Parathyroid adenoma (tissue), 2 donors: ENCODE results near the gene L3MBTL1.

Source experiments
- H2AFZ ChIP-seq: fragments of 300-600 bp; sonication (generic); one replicate; pipeline ENCODE4 v1.7.0; 2017; ENCODE audit warnings: antibody characterized with exemption, mild to moderate bottlenecking
- H3K27ac ChIP-seq: fragments of 300-600 bp; sonication (generic); one replicate; pipeline ENCODE4 v1.7.0; 2017
- H3K27me3 ChIP-seq: fragments of 300-600 bp; sonication (generic); one replicate; pipeline ENCODE4 v1.7.0; 2017; ENCODE audit warnings: low read length; ENCODE audit not compliant: control insufficient read depth, insufficient read depth
- H3K36me3 ChIP-seq: fragments of 300-600 bp; sonication (generic); one replicate; pipeline ENCODE4 v1.7.0; 2017; ENCODE audit warnings: low read length; ENCODE audit not compliant: control insufficient read depth, insufficient read depth
- H3K4me1 ChIP-seq: fragments of 300-600 bp; sonication (generic); one replicate; pipeline ENCODE4 v1.7.0; 2017; ENCODE audit warnings: control low read depth
- H3K4me2 ChIP-seq: fragments of 300-600 bp; sonication (generic); one replicate; pipeline ENCODE4 v1.7.0; 2017; ENCODE audit warnings: low read length
- H3K4me3 ChIP-seq: fragments of 300-600 bp; sonication (generic); one replicate; pipeline ENCODE4 v1.7.0; 2017; ENCODE audit warnings: low read depth, low read length
- H3K79me2 ChIP-seq: fragments of 300-600 bp; sonication (generic); one replicate; pipeline ENCODE4 v1.7.0; 2017; ENCODE audit warnings: control low read depth
- H3K9ac ChIP-seq: fragments of 300-600 bp; sonication (generic); one replicate; pipeline ENCODE4 v1.7.0; 2017; ENCODE audit warnings: mild to moderate bottlenecking
- H3K9me3 ChIP-seq: fragments of 300-600 bp; sonication (generic); one replicate; pipeline ENCODE4 v1.7.0; 2017; ENCODE audit warnings: low read length; ENCODE audit not compliant: control insufficient read depth
- TF ChIP-seq, protein P1 (sequence below): fragments of 300-600 bp; sonication (generic); IDR thresholded peaks from one replicate; pipeline ENCODE4 v1.7.0; 2017; ENCODE audit warnings: antibody characterized with exemption, mild to moderate bottlenecking
- donor health status: primary hyperparathyroidism.

Gene L3MBTL1

DNA sequence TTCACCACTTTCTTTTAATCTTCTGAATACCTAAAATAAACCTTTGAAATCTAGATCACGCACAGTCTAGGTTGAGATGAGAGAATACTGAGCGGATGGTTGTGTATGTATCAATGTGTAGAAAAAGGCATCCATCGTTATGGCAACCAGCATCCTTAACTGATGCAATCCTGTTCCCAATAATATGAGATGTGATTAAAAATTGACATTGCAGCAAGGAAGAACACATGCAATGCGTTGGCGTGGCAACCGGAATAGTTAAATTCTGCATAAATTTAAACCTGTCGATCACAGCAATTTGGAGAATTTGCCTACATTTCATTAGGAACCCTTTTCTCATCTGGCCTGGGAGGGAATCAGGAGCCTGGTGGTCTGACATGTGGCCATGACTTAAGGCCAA lies 1.3 kb upstream of the L3MBTL1 start:
- Histone ChIP-seq H3K4me1 (no peaks in the 10 kb centered on the region), H3K27ac (no peak overlapping the region), H3K9ac (no peak overlapping the region), H3K4me3 (no peak overlapping the region), H2AFZ (no peak overlapping the region), H3K36me3 (no peaks in the 10 kb centered on the region), H3K79me2 (no peaks in the 10 kb centered on the region), H3K27me3 (no peaks in the 10 kb centered on the region), H3K4me2 (no peak overlapping the region), H3K9me3 (no peaks in the 10 kb centered on the region)
- TF ChIP-seq, protein P1, sequence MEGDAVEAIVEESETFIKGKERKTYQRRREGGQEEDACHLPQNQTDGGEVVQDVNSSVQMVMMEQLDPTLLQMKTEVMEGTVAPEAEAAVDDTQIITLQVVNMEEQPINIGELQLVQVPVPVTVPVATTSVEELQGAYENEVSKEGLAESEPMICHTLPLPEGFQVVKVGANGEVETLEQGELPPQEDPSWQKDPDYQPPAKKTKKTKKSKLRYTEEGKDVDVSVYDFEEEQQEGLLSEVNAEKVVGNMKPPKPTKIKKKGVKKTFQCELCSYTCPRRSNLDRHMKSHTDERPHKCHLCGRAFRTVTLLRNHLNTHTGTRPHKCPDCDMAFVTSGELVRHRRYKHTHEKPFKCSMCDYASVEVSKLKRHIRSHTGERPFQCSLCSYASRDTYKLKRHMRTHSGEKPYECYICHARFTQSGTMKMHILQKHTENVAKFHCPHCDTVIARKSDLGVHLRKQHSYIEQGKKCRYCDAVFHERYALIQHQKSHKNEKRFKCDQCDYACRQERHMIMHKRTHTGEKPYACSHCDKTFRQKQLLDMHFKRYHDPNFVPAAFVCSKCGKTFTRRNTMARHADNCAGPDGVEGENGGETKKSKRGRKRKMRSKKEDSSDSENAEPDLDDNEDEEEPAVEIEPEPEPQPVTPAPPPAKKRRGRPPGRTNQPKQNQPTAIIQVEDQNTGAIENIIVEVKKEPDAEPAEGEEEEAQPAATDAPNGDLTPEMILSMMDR = no peak

DNA sequence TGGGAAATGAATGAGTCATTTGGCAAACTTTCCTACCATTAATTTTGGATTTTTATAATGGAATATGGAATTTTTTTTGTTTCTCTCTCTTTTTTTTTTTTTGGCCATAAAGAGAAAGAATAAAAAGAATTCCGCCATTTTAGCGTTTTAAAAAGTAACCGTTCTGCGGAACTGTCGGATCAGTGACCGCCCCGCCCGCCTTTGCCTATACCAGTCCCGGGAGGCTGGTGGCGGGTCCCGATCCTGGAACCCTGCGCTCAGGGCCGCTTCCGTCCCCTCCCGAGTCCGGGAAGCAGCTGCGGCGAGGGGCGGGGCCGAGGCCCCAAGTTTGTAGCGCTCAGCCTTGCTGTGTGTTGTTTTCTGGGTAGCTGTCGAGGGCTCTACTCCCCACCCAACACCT lies 609 bp downstream of the L3MBTL1 start:
- Histone ChIP-seq H3K4me3 (peak overlapping the region; percentile 64), H3K9ac (no peak overlapping the region), H3K4me2 (peak overlapping the region; percentile 71), H3K4me1 (no peaks in the 10 kb centered on the region), H3K36me3 (no peaks in the 10 kb centered on the region), H3K9me3 (no peaks in the 10 kb centered on the region), H3K27ac (peak overlapping the region; percentile 57), H3K79me2 (no peaks in the 10 kb centered on the region), H3K27me3 (no peaks in the 10 kb centered on the region), H2AFZ (peak overlapping the region; percentile 89)
- TF ChIP-seq, protein P1 = no peak

DNA sequence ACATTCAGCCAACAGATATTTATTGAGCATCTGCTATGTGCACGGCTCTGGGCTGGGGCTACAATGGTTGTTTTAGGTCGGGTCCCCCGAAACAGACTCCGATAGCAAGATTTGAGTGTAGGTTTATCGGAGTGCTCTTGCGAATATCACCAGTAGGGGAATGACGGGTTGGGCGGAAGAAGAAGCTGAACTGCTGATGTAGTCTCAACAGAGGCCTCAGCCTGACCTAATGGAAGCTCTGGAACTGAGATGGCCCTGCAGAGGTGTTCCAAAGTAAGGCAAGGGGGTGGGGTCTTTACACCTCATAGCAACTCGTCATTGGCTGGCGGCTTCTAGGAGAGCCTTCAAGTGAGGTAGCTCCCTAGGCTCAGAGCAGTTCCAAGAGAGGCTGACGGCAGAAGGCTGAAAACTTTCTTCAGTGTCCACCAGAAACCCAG lies 1.1 kb downstream of the L3MBTL1 start:
- TF ChIP-seq, protein P1 = peak; percentile 21
- Histone ChIP-seq H3K36me3 (no peaks in the 10 kb centered on the region), H3K27me3 (no peaks in the 10 kb centered on the region), H3K4me1 (peaks cover 3% of the 10 kb centered on the region), H3K27ac (peak overlapping the region; percentile 57), H3K9ac (no peak overlapping the region), H3K9me3 (no peaks in the 10 kb centered on the region), H3K4me3 (peak overlapping the region; percentile 64), H2AFZ (peak overlapping the region; percentile 89), H3K79me2 (no peaks in the 10 kb centered on the region), H3K4me2 (peak overlapping the region; percentile 71)

DNA sequence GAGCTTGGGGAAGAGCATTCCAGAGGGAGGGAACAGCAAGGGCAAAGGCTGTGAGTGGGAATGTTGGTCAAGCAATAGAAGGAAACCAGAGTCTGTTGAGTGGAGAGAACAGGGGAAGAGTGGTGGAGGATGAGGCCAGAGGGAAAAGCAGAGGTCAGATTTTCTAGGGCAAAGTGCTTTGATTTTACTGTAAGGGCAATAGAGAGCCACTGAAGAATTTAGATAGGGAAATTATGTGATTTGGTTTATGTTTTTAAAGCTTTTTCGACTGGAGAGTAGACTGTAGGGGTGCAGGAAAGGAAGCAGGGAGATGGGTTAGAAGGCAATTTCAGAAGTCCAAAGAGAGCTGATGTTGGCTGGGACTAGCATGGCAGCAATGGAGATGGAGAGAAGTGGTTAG lies 4.4 kb downstream of the L3MBTL1 start:
- no peaks in the 10 kb centered on the region for H3K27me3 ChIP-seq
- no peaks in the 10 kb centered on the region for H3K79me2 ChIP-seq

More for the DNA sequence above, 4.4 kb downstream of the L3MBTL1 start:
- Histone ChIP-seq H3K9ac (no peak overlapping the region), H2AFZ (no peak overlapping the region), H3K4me3 (no peak overlapping the region), H3K9me3 (no peaks in the 10 kb centered on the region), H3K4me2 (no peak overlapping the region), H3K27ac (no peak overlapping the region), H3K36me3 (no peaks in the 10 kb centered on the region), H3K4me1 (peaks cover 3% of the 10 kb centered on the region)
- TF ChIP-seq, protein P1 = no peak
